AG09309 (cell line): Measurements from ENCODE around the gene CFL2.
"Not testable (repeated sequence)": the region's sequence is repeated elsewhere in the genome, so short reads cannot be mapped to it uniquely, and the experiment has no call there.

Experiments
- DNase-seq: peaks from one replicate; pipeline ENCODE4 v3.0.0-alpha.2; 2010; ENCODE audit warnings: low read depth
- H3K4me3 ChIP-seq: 2 replicates; pipeline ENCODE4 v1.5.1; 2011; ENCODE audit warnings: mild to moderate bottlenecking, low read depth, low read length, moderate library complexity; ENCODE audit not compliant: control insufficient read depth
- CTCF ChIP-seq: IDR thresholded peaks from 2 replicates; pipeline ENCODE4 v1.5.1; 2011; ENCODE audit warnings: mild to moderate bottlenecking, low read depth, low read length, inconsistent platforms; ENCODE audit not compliant: insufficient read depth, control insufficient read depth; ENCODE audit errors: missing control alignments

The CFL2 gene

GRCh38 chr14:34700622-34701130 lies 13.7 kb downstream of the CFL2 start:
- no peak for DNase-seq
- H3K4me3 ChIP-seq, result no peak overlapping the region
- TF ChIP-seq CTCF, result no peak

- peak; percentile 78 for DNase-seq
- no peak for TF ChIP-seq CTCF
- H3K4me3 ChIP-seq, result no peak overlapping the region
Measured at GRCh38 chr14:34699873-34700621, 14.3 kb downstream of the CFL2 start.

GRCh38 chr14:34694216-34694615 lies 20.2 kb downstream of the CFL2 start:
- not testable (repeated sequence) for DNase-seq

DNA sequence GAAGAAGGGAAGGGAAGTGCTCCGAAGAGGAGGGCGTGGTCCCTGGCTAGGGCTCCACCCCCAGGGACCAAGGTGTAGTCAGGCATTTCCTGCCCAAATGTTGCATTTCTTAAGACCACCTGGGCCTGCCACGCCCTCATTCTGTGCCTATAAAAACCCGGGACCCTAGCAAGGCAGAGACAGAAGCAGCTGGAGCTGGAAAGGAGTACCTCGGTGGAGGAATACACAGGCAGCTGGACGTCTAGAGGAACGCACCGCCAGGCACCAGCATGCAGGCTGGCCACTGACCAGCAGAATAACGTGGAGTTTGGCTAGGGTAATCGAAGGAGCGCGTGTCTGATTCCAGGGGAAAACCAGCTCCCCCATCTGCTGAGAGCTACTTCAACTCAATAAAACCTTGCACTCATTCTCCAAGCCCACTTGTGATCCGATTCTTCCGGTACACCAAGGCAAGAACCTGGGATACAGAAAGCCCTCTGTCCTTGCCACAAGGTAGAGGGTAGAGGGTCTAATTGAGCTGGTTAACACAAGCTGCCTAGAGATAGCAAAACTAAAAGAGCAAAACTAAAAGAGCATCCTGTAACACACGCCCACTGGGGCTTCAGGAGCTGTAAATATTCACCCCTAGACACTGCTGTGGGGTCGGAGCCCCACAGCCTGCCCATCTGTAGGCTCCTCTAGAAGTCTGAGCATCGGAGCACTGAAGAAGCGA lies 21.0 kb downstream of the CFL2 start:
- no peak overlapping the region for H3K4me3 ChIP-seq
- no peak for DNase-seq
- TF ChIP-seq CTCF, result no peak

More at GRCh38 chr14:34694216-34694615, 20.2 kb downstream of the CFL2 start:
- not testable (repeated sequence) for H3K4me3 ChIP-seq

GRCh38 chr14:34692898-34693227 lies 21.5 kb downstream of the CFL2 start:
- no peak for DNase-seq
- no peak for TF ChIP-seq CTCF
- H3K4me3 ChIP-seq, result no peak overlapping the region

GRCh38 chr14:34692348-34692747 lies 22.0 kb downstream of the CFL2 start:
- peak; percentile 52 for DNase-seq
- H3K4me3 ChIP-seq, result no peak overlapping the region
- TF ChIP-seq CTCF, result no peak

- no peak for DNase-seq
- TF ChIP-seq CTCF, result no peak
- no peak overlapping the region for H3K4me3 ChIP-seq
Measured at GRCh38 chr14:34691206-34691605, 23.2 kb downstream of the CFL2 start.
